Measurements from ENCODE around the gene OR10R2. TPM values are rescaled to one million over a fixed set of nuclear protein-coding genes. Genes with fewer than 3 reads are reported as not detected.
"Not testable (repeated sequence)": the region's sequence is repeated elsewhere in the genome, so short reads cannot be mapped to it uniquely, and the experiment has no call there.

The OR10R2 gene
- not detected in 2 replicates for total RNA-seq

GRCh38 chr1:158471920-158472319 is at the start of gene OR10R2:
OR10R2 (plus strand) TSS chr1:158472220; CDS start chr1:158472326, 106 bp downstream.
- Mint-ChIP-seq H3K36me3 (ENCODE audit: low read depth) (no peaks in the 10 kb centered on the region), H3K9me3 (no peaks in the 10 kb centered on the region), H3K4me1 (no peaks in the 10 kb centered on the region), H3K27me3 (peaks cover 8% of the 10 kb centered on the region), H3K27ac (no peak within 1 kb of the TSS), H3K4me3 (no peak within 1 kb of the TSS)
- intact Hi-C loops (cut with micrococcal nuclease): no loop called here
- DNase-seq: no peak

GRCh38 chr1:158425027-158425426 is 47.0 kb upstream of the OR10R2 start:
- intact Hi-C loops (cut with micrococcal nuclease): no loop called here
- Mint-ChIP-seq H3K36me3 (ENCODE audit: low read depth) (no peaks in the 10 kb centered on the region), H3K9me3 (peaks cover 9% of the 10 kb centered on the region), H3K4me3 (no peak overlapping the region), H3K4me1 (no peaks in the 10 kb centered on the region), H3K27ac (no peak overlapping the region), H3K27me3 (peaks cover 1% of the 10 kb centered on the region)
- DNase-seq: no peak

GRCh38 chr1:158426137-158426536 is 45.9 kb upstream of the OR10R2 start, which contains the start of gene OR10K2:
OR10K2 (minus strand) TSS chr1:158426237; CDS start chr1:158420866, 5,371 bp downstream.
- intact Hi-C loops (cut with micrococcal nuclease): no loop called here
- no peak for DNase-seq
- Mint-ChIP-seq H3K4me1 (no peaks in the 10 kb centered on the region), H3K27ac (no peak within 1 kb of the TSS), H3K27me3 (peaks cover 1% of the 10 kb centered on the region), H3K9me3 (peaks cover 10% of the 10 kb centered on the region), H3K36me3 (ENCODE audit: low read depth) (no peaks in the 10 kb centered on the region), H3K4me3 (no peak within 1 kb of the TSS)

- H3K4me1 Mint-ChIP-seq; H3K36me3 Mint-ChIP-seq (ENCODE audit: low read depth); intact Hi-C loops (cut with micrococcal nuclease); DNase-seq; H3K27me3 Mint-ChIP-seq; H3K27ac Mint-ChIP-seq; H3K4me3 Mint-ChIP-seq: not testable (repeated sequence)
- H3K9me3 Mint-ChIP-seq: peaks cover 15% of the 10 kb centered on the region
These were observed 41.9 kb upstream of the OR10R2 start for GRCh38 chr1:158430163-158430562.

- Mint-ChIP-seq H3K9me3 (peaks cover 9% of the 10 kb centered on the region), H3K27me3 (peaks cover 2% of the 10 kb centered on the region), H3K36me3 (ENCODE audit: low read depth) (no peaks in the 10 kb centered on the region), H3K27ac (no peak overlapping the region), H3K4me1 (no peaks in the 10 kb centered on the region), H3K4me3 (no peak overlapping the region)
- no peak for DNase-seq
- intact Hi-C loops (cut with micrococcal nuclease): no loop called here
These were observed 37.3 kb upstream of the OR10R2 start for GRCh38 chr1:158434741-158435140.

- Mint-ChIP-seq H3K27me3 (no peaks in the 10 kb centered on the region), H3K4me1 (no peaks in the 10 kb centered on the region), H3K4me3 (no peak overlapping the region), H3K36me3 (ENCODE audit: low read depth) (no peaks in the 10 kb centered on the region), H3K9me3 (no peaks in the 10 kb centered on the region), H3K27ac (no peak overlapping the region)
- intact Hi-C loops (cut with micrococcal nuclease): no loop called here
- DNase-seq: no peak
These were observed 26.6 kb upstream of the OR10R2 start for GRCh38 chr1:158445376-158445775.

- Mint-ChIP-seq H3K4me1 (no peaks in the 10 kb centered on the region), H3K27ac (no peak overlapping the region), H3K4me3 (no peak overlapping the region), H3K9me3 (no peaks in the 10 kb centered on the region), H3K27me3 (peaks cover 4% of the 10 kb centered on the region), H3K36me3 (ENCODE audit: low read depth) (no peaks in the 10 kb centered on the region)
- DNase-seq: no peak
- intact Hi-C loops (cut with micrococcal nuclease): no loop called here
These were observed 17.5 kb upstream of the OR10R2 start for GRCh38 chr1:158454537-158454936.

- Mint-ChIP-seq H3K4me3 (no peak overlapping the region), H3K36me3 (ENCODE audit: low read depth) (no peaks in the 10 kb centered on the region), H3K27ac (no peak overlapping the region), H3K9me3 (no peaks in the 10 kb centered on the region), H3K4me1 (no peaks in the 10 kb centered on the region), H3K27me3 (peaks cover 4% of the 10 kb centered on the region)
- no peak for DNase-seq
- intact Hi-C loops (cut with micrococcal nuclease): no loop called here
These were observed 14.8 kb upstream of the OR10R2 start for GRCh38 chr1:158457246-158457645.

- Mint-ChIP-seq H3K9me3 (no peaks in the 10 kb centered on the region), H3K27me3 (peaks cover 4% of the 10 kb centered on the region), H3K36me3 (ENCODE audit: low read depth) (no peaks in the 10 kb centered on the region), H3K27ac (no peak overlapping the region), H3K4me1 (no peaks in the 10 kb centered on the region), H3K4me3 (no peak overlapping the region)
- intact Hi-C loops (cut with micrococcal nuclease): no loop called here
- no peak for DNase-seq
These were observed 13.8 kb upstream of the OR10R2 start for GRCh38 chr1:158458263-158458662.

GRCh38 chr1:158461534-158461933 is 10.5 kb upstream of the OR10R2 start, which contains the start of gene OR10K1:
OR10K1 (plus strand) TSS chr1:158461834; CDS start chr1:158465562, 3,728 bp downstream.
- Mint-ChIP-seq H3K4me3 (no peak within 1 kb of the TSS), H3K9me3 (no peaks in the 10 kb centered on the region), H3K36me3 (ENCODE audit: low read depth) (no peaks in the 10 kb centered on the region), H3K4me1 (no peaks in the 10 kb centered on the region), H3K27me3 (peaks cover 4% of the 10 kb centered on the region), H3K27ac (no peak within 1 kb of the TSS)
- no peak for DNase-seq
- intact Hi-C loops (cut with micrococcal nuclease): no loop called here

GRCh38 chr1:158485455-158485854 is 13.4 kb downstream of the OR10R2 start:
- intact Hi-C loops (cut with micrococcal nuclease): no loop called here
- no peak overlapping the region for H3K4me3 Mint-ChIP-seq
- no peaks in the 10 kb centered on the region for H3K4me1 Mint-ChIP-seq
- H3K27ac Mint-ChIP-seq: no peak overlapping the region
- H3K9me3 Mint-ChIP-seq: no peaks in the 10 kb centered on the region
- no peak for DNase-seq
- no peaks in the 10 kb centered on the region for H3K36me3 Mint-ChIP-seq (ENCODE audit: low read depth)
- peaks cover 12% of the 10 kb centered on the region for H3K27me3 Mint-ChIP-seq

- no peaks in the 10 kb centered on the region for H3K4me1 Mint-ChIP-seq
- no peaks in the 10 kb centered on the region for H3K36me3 Mint-ChIP-seq (ENCODE audit: low read depth)
- H3K9me3 Mint-ChIP-seq: no peaks in the 10 kb centered on the region
- intact Hi-C loops (cut with micrococcal nuclease): loop anchor here (10.0 kb wide), 1 partner anchor 287 kb away; no protein-coding TSS in a partner anchor
- no peak overlapping the region for H3K4me3 Mint-ChIP-seq
- peaks cover 23% of the 10 kb centered on the region for H3K27me3 Mint-ChIP-seq
- H3K27ac Mint-ChIP-seq: no peak overlapping the region
- no peak for DNase-seq
These were observed 19.3 kb downstream of the OR10R2 start for GRCh38 chr1:158491316-158491715.

- Mint-ChIP-seq H3K36me3 (ENCODE audit: low read depth) (no peaks in the 10 kb centered on the region), H3K27ac (no peak overlapping the region), H3K9me3 (no peaks in the 10 kb centered on the region), H3K27me3 (peaks cover 24% of the 10 kb centered on the region), H3K4me1 (no peaks in the 10 kb centered on the region), H3K4me3 (no peak overlapping the region)
- DNase-seq: no peak
- intact Hi-C loops (cut with micrococcal nuclease): loop anchor here (10.0 kb wide), 1 partner anchor 288 kb away; no protein-coding TSS in a partner anchor
These were observed 21.0 kb downstream of the OR10R2 start for GRCh38 chr1:158493054-158493453.

- no peak overlapping the region for H3K27ac Mint-ChIP-seq
- H3K4me3 Mint-ChIP-seq: no peak overlapping the region
- H3K27me3 Mint-ChIP-seq: peaks cover 25% of the 10 kb centered on the region
- no peak for DNase-seq
- no peaks in the 10 kb centered on the region for H3K4me1 Mint-ChIP-seq
- intact Hi-C loops (cut with micrococcal nuclease): loop anchor here (10.0 kb wide), 1 partner anchor 290 kb away; no protein-coding TSS in a partner anchor
- no peaks in the 10 kb centered on the region for H3K36me3 Mint-ChIP-seq (ENCODE audit: low read depth)
- no peaks in the 10 kb centered on the region for H3K9me3 Mint-ChIP-seq
These were observed 22.8 kb downstream of the OR10R2 start for GRCh38 chr1:158494796-158495195.

GRCh38 chr1:158496374-158496773 is 24.4 kb downstream of the OR10R2 start:
- intact Hi-C loops (cut with micrococcal nuclease): loop anchor here (10.0 kb wide), 1 partner anchor 292 kb away; no protein-coding TSS in a partner anchor
- Mint-ChIP-seq H3K27ac (no peak overlapping the region), H3K9me3 (no peaks in the 10 kb centered on the region), H3K36me3 (ENCODE audit: low read depth) (no peaks in the 10 kb centered on the region), H3K4me1 (no peaks in the 10 kb centered on the region), H3K4me3 (no peak overlapping the region), H3K27me3 (peaks cover 29% of the 10 kb centered on the region)
- DNase-seq: no peak

Measured in activated CD4-positive, alpha-beta T cell treated with anti-CD3 and anti-CD28 coated beads, Interleukin-2, amount 10 ng/mL, durations not matched to agents 24 days and 14 days (primary cell).